DOHH2 (cell line): ENCODE data around the gene PSMD3.

ENCODE experiments used
- CTCF ChIP-seq: fragments of 200-600 bp; sonication (generic); IDR thresholded peaks from one replicate; pipeline ENCODE4 v1.5.1; 2014; ENCODE audit warnings: antibody characterized with exemption, mild to moderate bottlenecking, low read depth, low read length; ENCODE audit not compliant: poor library complexity, severe bottlenecking
- EZH2phosphoT487 ChIP-seq: fragments of 200-600 bp; sonication (generic); IDR thresholded peaks from 2 replicates; pipeline ENCODE4 v1.6.1; 2017; ENCODE audit warnings: borderline replicate concordance, mild to moderate bottlenecking, antibody characterized with exemption, low read length, moderate library complexity, mixed read lengths

DNA sequence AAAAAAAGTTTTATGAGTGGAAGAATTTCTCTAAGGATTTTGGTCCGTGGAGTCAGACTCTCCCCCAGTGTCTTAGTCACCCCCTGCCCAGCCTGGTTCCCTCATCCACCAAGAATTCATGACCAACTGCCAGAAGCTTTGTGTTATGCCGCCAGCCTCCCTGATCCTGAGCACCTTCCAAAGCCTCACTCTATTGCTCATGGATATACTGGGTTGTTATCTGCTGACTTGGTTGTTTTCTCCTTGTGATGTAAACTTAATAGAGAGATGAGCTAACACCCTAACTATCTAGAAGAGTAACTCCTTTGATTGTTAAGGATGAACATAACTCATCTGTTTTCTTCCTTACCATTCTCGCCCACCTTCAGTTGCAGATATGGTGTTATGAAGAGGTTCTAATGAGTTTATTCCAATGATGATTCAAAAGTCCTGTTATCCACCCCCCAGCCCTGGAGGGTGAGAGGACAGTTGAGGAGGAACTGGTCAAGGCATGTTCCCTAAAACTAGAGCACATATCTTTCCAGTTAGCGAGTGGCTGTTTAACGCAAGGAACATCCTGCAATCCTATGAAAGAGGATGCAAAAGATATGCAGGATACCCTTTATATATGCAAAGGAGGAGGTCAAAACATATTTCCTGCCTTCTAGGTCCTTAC is 1.5 kb upstream of the PSMD3 start:
- TF ChIP-seq CTCF (no peak), EZH2phosphoT487 (no peak)
